Measurements from ENCODE around the gene TSPYL2. TPM values are rescaled to one million over a fixed set of nuclear protein-coding genes. Genes with fewer than 3 reads are reported as not detected.

Gene TSPYL2
- total and polyA plus RNA-seq, 2 of the 4 experiments (the other 2 are of a cell fraction), result 19.2 to 49.7 TPM

GRCh38 chrX:53091354-53091753 lies 9.2 kb downstream of the TSPYL2 start (continued):
- TF ChIP-seq USF2 (IDR thresholded peaks at IDR 0.05; ENCODE audit: low read depth, low read length), result no peak

GRCh38 chrX:53093177-53093655 lies 11.0 kb downstream of the TSPYL2 start:
- H3K4me3 ChIP-seq (ENCODE audit: insufficient read depth, low read depth, low read length), result peak overlapping the region; percentile 42
- no peak overlapping the region; the same call in 1 of the 2 replicates for H3K9ac ChIP-seq (ENCODE audit: low read depth, low read length)
- H2AFZ ChIP-seq (replicated peaks; ENCODE audit: low read length, poor library complexity), result peak overlapping the region; percentile 89
- H3K4me2 ChIP-seq (ENCODE audit: low read depth, low read length), result peak overlapping the region; percentile 90
- no peak overlapping the region for H4K5ac ChIP-seq (ENCODE audit: low read depth, low read length)
- in situ Hi-C loops (cut with MboI; ENCODE audit: low sequenced_read_pairs) (no loop called here), dilution Hi-C loops (cut with HindIII; ENCODE audit: low sequenced_read_pairs, unreplicated experiment) (no loop called here), intact Hi-C loops (cut with micrococcal nuclease) (loop anchor here (1.0 to 5.0 kb wide), 2 partner anchors 22 to 129 kb away; no protein-coding TSS in a partner anchor)
- H3K18ac ChIP-seq (ENCODE audit: low read depth, low read length), result no peak overlapping the region
- H2BK5ac ChIP-seq (ENCODE audit: low read depth, low read length, poor library complexity, severe bottlenecking), result no peak overlapping the region
- H4K91ac ChIP-seq (ENCODE audit: insufficient read depth, low read depth, low read length), result no peak overlapping the region
- no peak overlapping the region for H2BK120ac ChIP-seq (ENCODE audit: low read depth, low read length)
- no peak overlapping the region for H2AK5ac ChIP-seq (ENCODE audit: low read depth, low read length)
- H3K27ac ChIP-seq (ENCODE audit: insufficient read depth, low read length), result no peak overlapping the region
- no peak overlapping the region for H3K4ac ChIP-seq (ENCODE audit: low read depth, low read length)
- DNase-seq (peak; percentile 70), ATAC-seq (ENCODE audit: low read depth) (peak; percentile 67)
- no peaks in the 10 kb centered on the region; the same call in 1 of the 2 replicates for H3K36me3 ChIP-seq (ENCODE audit: control insufficient read depth, insufficient read depth, low read length)
- no peaks in the 10 kb centered on the region for H3K9me3 ChIP-seq (ENCODE audit: control insufficient read depth, insufficient read depth, low read length)
- H3K27me3 ChIP-seq (ENCODE audit: control insufficient read depth, insufficient read depth, low read length), result peaks cover 3% of the 10 kb centered on the region; the same call in 1 of the 2 replicates
- BruUV-seq (replicated peaks), result no TSS peak
- CTCF ChIA-PET, result no interaction called here
- peak overlapping the region; percentile 1 to 48; a peak in 2 of 4 replicates for H4K8ac ChIP-seq (ENCODE audit: low read depth in 2 of 2, low read length in 2 of 2)
- POLR2A ChIA-PET (ENCODE audit: unreplicated experiment), result no interaction called here
- H3K9me1 ChIP-seq (ENCODE audit: insufficient read depth, low read length), result no peaks in the 10 kb centered on the region
- H3K14ac ChIP-seq (replicated peaks; ENCODE audit: low read depth, low read length), result no peak overlapping the region
- no peak overlapping the region for H3K23ac ChIP-seq (ENCODE audit: low read depth, low read length)
- H2AK9ac ChIP-seq (replicated peaks; ENCODE audit: low read depth, low read length, poor library complexity), result peak overlapping the region; percentile 82
- no CpG with 5 or more reads among the region's 16 CpGs for WGBS, 2 experiments (ENCODE audit: extremely low coverage in 2 of 2, insufficient read length in 1 of 2)
- no peak overlapping the region for H2BK20ac ChIP-seq (ENCODE audit: low read depth, low read length)
- peaks cover 5 to 14% of the 10 kb centered on the region in 2 experiments; a peak in 3 of 4 replicates for H3K79me1 ChIP-seq (ENCODE audit: low read depth in 1 of 2, low read length in 2 of 2)
- H3K4me1 ChIP-seq (ENCODE audit: control insufficient read depth, insufficient read depth, low read length), result no peaks in the 10 kb centered on the region
- H2BK15ac ChIP-seq (ENCODE audit: low read depth, low read length), result no peak overlapping the region
- H4K20me1 ChIP-seq (ENCODE audit: insufficient read depth, low read length), result no peaks in the 10 kb centered on the region
- no peak overlapping the region for H3K56ac ChIP-seq (ENCODE audit: extremely low read depth, insufficient read depth, low read length)
- TF ChIP-seq RFX5 (IDR thresholded peaks at IDR 0.05; ENCODE audit: low read depth, low read length) (no peak), RAD21 (IDR thresholded peaks at IDR 0.05; ENCODE audit: low read length) (peak; percentile 61), MAZ (IDR thresholded peaks at IDR 0.05; ENCODE audit: borderline replicate concordance, low read depth, low read length) (peak; percentile 62; the same call in 1 of the 2 replicates), BHLHE40 (IDR thresholded peaks at IDR 0.05; ENCODE audit: low read depth, low read length) (no peak), SMC3 (IDR thresholded peaks at IDR 0.05; ENCODE audit: low read depth, low read length) (peak; percentile 63), POLR2A (IDR thresholded peaks at IDR 0.05; ENCODE audit: low read depth, low read length) (no peak), CTCF (conservative IDR thresholded peaks at IDR 0.05; ENCODE audit: low read depth, low read length) (peak; percentile 62), MAFK (IDR thresholded peaks at IDR 0.05; ENCODE audit: low read depth, low read length) (no peak)
